Measurements from ENCODE around the gene PSMD4.

GRCh38 chr1:151290709-151291303 lies 36.3 kb downstream of the PSMD4 start:
- TF ChIP-seq ZNF629 (tag by site-specific recombination; IDR thresholded peaks at IDR 0.05) (no peak), ZNF24 (tag by site-specific recombination; IDR thresholded peaks at IDR 0.05) (no peak), GLI4 (tag by site-specific recombination; IDR thresholded peaks at IDR 0.05) (no peak), ZNF561 (tag by site-specific recombination; IDR thresholded peaks at IDR 0.05; ENCODE audit: borderline replicate concordance) (no peak), CTCF (tag by site-specific recombination; IDR thresholded peaks at IDR 0.05) (no peak), PRDM4 (tag by site-specific recombination; IDR thresholded peaks at IDR 0.05) (no peak), ZNF76 (tag by site-specific recombination; IDR thresholded peaks at IDR 0.05; ENCODE audit: borderline replicate concordance, low read depth) (no peak), ZNF785 (tag by site-specific recombination; IDR thresholded peaks at IDR 0.05) (no peak), ZXDB (tag by site-specific recombination; IDR thresholded peaks at IDR 0.05) (no peak), INSM2 (tag by site-specific recombination; IDR thresholded peaks at IDR 0.05) (no peak), REST (tag by site-specific recombination; IDR thresholded peaks at IDR 0.05) (no peak), ZNF449 (tag by site-specific recombination; IDR thresholded peaks at IDR 0.05) (no peak)

Measured in HEK293 (cell line).